H54 (cell line): ENCODE measurements around the gene KIAA0753.

Source experiments
- DNase-seq: peaks from one replicate; pipeline ENCODE4 v3.0.0; 2011; ENCODE audit warnings: low spot score, mixed read lengths; ENCODE audit not compliant: insufficient read length
- FAIRE-seq: peaks from 3 replicates; lab custom pipeline; 2011; peaks lifted over from hg19 to GRCh38; lab: Jason Lieb, UNC
- POLR2A ChIP-seq: IDR thresholded peaks from 2 replicates; pipeline ENCODE4 v1.6.1; 2011; ENCODE audit warnings: low read depth, mild to moderate bottlenecking, low read length

Gene KIAA0753

DNA sequence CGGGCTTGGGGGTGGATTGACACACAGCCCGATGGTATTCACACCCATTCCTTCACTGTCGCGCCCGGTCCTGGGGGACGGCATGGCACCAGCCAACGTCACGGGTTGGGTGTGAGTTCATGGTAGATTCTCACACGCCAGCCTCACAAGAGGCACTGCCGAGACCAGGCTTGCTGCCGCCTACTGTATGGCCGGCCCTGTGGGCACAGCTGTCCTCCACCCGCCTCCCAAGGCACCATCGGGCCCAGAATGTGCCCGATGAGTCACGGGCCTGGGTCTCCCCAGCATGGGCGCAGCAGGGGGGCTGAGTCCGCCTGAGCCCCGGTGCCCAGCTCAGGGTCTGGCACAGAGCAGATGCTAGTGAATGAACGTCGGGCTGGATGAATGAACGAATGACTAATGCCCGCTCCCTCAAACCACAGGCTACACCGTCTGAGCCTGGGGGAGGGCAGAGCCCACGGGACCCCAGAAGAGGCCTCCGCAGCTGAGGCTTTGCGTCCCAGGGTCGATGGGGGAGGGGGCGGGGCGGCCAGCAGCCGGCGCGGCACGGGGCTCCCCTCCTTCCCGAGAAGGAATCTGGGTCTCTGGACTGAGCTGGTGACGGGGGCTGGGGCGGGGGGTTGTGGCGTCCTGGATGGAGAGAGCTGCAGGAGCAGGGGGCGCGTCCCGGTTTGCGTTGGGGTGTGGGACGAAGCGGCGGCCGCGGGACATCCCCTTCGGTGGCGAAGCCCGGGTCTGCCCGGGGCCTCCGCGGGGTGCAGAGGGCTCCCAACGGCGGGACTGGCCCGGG lies 85.0 kb downstream of the KIAA0753 start:
- FAIRE-seq: peak; percentile 36

DNA sequence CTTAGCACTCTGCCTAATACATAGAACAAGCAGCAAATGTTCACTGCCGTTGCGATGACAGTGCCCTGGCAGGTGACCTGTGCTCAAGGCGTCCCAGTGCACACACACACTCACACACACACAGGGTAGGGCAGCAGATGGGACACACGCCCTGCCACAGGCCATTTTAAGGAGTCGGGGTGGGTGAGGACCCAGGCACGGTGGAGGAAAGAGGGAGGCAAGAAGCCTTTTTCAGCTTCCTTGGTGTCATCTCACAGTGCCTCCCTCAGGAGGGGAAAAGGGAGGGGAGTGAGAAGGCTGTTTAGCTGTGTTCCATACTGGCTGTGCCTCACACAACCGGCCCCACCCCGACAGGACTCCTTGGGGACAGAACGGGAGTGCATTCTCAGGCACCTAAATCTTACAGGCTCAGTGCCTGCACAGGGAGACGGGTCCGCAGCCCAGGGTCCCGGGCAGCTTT lies 85.6 kb downstream of the KIAA0753 start:
- FAIRE-seq (no peak), DNase-seq (no peak)
- no peak for TF ChIP-seq POLR2A

More for the DNA sequence above, 85.0 kb downstream of the KIAA0753 start:
- peak; percentile 86 for DNase-seq
- TF ChIP-seq POLR2A: no peak

DNA sequence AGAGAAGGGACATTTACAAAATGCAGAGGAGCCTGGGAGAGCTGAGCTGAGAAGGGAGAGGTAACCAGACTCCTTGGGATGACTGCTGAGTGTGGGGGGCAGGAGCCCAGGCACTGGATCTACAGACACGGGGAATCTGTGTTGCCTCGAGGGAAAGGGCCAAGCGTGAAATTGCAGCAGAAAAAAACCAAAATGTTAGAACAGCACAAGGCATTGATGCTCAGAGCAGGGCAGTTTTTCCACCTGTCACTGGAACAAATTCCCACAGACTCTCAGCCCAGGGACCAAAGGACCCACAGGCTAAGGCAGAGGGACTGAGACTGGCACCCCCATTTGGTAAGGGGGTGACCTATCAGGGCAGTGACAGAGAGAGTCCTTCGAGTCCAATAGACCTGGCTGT lies 86.2 kb downstream of the KIAA0753 start:
- FAIRE-seq: no peak

DNA sequence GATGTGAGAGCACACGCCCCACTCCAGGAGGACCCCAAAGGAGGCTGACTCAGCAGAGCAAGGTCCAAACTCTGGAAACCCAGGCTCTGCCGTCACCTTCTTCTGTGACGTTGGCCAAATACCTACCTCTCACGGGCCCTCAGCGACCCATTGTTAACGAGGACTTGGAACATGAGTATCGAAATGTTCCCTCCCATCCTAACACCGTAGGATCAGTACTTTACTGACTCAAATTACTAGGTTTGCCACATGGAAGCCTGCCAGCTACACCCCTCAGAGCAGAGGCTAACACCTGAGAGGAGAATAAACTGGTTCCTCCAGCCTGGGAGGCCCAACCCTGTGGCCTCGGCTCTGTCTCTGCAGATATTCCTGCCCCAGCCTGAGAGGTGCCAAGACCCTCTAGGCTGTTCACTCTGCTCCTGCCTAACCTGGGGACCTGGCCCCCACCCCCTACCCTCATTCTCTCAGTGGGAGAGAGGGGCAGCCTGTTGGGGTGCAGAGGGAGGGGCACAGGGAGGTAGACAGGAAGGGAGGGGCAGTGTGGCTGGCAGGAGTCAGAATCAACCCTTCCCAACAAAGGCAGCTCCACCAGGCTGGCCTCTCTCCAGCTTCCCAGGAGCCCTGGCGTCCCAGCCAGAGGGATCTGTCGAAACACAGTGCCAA lies 88.5 kb downstream of the KIAA0753 start:
- FAIRE-seq (no peak), DNase-seq (no peak)
- TF ChIP-seq POLR2A: no peak

More for the DNA sequence above, 86.2 kb downstream of the KIAA0753 start:
- no peak for TF ChIP-seq POLR2A
- no peak for DNase-seq

DNA sequence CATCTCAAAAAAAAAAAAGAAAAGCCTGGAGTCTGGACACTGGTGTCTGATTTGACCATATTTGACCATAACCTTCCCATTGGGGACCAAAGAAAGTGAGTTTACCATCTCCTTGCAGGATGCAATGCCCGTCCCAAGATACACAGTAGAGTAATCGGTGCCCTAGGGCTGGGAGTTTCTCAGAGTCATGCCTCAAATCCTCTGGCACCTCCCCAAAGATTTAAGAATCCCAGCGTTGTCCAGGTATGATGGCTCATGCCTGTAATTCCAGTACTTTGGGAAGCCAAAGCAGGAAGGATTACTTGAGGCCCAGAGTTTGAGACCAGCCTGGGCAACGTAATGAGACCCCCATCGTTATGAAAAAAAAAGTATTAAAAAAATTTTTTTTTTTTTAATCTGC lies 89.2 kb downstream of the KIAA0753 start:
- no peak for TF ChIP-seq POLR2A
- no peak for DNase-seq
- FAIRE-seq: no peak

DNA sequence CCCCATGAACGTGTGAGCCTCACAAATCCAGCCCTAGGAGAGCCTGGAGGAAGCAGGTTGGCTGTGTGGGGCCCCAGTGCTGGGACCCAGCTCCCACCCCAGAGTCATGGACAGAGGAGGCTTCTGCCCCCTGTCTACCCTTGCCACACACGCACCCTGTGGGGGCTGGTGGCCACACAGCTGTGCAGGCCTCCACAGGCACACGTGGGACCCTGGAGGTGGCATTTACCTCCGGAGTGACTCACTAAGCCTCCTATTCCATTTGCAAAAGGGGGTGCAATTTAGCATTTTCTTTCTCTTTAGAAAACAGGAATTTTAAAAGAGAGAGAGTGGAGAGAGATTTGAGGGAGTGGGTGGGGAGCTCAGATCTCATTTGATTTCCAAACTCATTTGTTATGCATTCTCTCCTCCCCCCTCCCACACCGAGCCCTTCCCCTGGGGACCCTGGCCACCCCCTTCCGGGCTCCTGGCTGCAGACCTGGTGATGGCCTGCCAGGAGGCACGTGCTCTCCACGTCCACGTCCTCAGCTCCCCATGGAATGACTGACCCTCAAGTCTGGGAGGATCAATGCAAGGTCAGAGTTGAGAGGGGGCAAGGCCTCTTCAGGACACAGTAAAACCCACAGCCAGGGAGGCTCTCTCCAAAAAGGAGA lies 91.0 kb downstream of the KIAA0753 start:
- no peak for FAIRE-seq
- no peak for TF ChIP-seq POLR2A
- DNase-seq: no peak

DNA sequence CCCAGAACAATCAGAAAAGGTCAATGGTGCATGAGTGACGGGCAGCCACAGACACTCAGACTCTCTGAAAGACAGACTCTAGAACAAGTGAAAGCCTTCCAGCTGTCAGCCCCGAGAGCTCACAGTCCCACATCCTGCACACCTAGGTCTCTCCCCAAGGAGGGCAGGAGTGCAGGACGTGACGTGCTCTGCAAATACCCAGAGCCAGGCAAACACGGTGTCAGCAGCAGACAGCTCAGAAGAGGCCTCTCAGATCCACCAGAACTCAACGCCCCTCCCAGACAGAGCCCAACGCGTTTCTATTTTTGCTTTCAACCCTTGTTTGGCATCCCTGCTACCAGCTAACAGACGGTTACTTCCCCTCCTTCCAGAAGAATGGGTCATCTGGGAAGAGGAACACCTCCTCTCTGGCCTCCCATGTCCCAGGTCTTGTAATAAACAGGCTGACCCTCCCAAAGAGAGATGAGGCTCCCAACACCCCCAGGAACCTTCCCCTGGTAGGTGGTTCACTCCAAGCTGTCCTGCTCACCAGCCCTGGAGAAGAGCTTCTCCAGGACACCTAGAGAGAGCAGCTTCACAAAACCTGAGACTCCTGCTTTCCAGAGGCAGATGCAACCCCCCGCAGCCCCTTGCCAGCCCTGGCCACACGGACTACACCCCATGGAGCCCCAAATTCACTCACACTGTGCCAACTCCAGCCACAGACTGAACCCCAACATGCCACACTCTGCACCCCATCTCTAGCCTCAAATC lies 91.8 kb downstream of the KIAA0753 start:
- no peak for TF ChIP-seq POLR2A
- DNase-seq (no peak), FAIRE-seq (no peak)

DNA sequence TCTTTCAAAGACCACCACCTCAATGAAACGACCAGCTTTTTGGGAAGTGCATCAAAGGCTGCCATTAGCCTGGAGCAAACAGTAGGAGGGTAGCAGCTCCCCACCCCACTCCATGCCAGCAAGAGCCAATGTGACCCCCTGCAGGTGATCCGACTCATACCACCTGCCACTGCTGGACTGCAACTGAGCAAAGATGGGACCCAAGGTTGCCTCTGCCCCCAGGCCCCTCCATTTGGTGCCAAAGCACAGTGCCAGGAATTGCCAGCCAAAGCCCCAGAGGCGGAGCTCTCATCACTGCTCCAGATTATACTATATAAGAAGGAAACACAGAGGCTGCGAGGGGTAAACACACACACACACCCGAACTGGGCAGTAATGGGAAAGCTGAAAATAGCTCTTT lies 92.5 kb downstream of the KIAA0753 start:
- DNase-seq (no peak), FAIRE-seq (no peak)
- TF ChIP-seq POLR2A: no peak

DNA sequence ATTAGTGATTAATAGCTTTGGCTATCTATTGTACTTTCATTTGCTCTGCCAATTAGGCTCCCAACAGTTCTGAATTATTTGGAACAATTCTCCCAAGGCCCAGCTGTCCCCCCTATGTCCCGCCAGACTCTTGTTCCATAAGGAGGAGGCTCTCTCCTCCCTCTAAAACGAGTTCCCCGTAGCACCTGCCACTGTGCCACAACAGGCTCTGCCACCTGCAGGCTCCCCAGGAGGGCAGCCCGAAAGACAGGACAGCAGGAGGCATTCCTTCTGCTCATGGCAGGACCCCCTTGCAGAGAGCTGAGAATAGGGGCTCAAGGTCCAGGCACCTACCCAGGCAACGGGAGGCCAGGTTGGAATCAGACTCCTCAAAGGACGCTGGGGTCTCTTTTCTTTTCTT lies 93.2 kb downstream of the KIAA0753 start:
- no peak for FAIRE-seq
- TF ChIP-seq POLR2A: no peak
- DNase-seq: no peak

DNA sequence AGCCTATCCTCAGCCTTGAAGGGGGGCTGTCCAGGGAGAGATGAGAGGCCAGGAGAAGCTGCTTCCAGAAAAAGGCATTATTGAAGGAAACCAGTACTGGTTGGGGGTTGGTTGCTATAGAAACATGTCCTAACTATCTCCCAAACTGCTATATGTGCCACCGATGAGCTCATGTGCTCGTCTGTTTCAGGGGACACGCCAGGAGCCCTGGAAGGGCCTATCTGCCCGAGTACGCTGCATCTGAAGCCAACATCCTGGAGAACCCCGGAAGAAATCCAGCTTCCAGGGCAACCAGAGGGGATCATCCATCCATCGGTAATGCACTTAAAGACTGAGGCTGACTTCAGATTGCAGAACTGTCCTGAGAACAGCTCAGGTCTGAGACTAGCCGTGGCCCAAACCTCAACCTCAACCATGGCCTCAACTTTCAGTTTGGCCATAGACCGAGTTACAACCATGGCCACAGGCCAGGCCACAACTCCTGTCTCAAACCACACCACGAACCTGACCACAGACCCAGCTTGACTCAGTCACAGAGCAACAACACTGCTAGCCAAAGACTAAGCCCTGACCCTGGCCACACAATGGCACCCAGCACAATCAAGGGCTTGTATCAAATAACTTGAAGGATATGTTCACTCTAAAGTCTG lies 94.3 kb downstream of the KIAA0753 start:
- no peak for DNase-seq
- FAIRE-seq: peak; percentile 75
- no peak for TF ChIP-seq POLR2A

DNA sequence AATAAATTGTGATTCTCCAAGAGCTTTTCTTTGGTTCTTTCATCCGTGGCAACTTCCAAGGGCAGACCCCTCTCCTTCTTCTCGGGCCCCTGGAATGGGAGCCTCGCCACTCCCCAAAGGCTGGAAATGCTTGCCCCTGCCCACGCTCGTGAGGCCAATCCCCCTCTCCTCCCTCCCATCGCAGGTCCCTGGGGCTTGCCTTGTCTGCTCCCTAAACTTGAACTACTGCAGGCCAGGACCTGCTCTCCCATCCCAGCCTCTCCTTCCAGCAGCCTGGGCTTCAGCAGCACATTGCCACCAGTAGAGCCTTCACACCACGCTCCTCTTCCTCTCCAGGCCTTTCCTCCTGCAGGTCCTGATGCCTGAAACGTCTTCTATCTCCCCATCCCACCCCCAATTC lies 95.2 kb downstream of the KIAA0753 start:
- no peak for DNase-seq
- no peak for FAIRE-seq
- no peak for TF ChIP-seq POLR2A

DNA sequence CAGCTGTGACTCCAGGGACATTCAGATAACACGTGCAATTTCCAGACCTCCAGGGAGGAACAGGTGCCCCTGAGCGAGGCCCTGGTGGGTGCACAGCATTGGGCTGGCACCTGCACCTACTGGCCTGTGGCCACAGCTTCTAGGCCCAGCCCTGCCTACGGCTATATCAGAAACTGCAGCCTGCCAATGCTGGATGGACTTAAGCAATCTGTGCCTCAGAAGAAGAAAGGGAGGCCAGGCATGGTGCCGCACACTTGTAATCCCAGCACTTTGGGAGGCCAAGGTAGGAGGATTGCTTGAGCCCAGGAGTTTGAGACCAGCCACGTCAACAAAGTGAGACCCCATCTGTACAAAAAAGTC lies 96.5 kb downstream of the KIAA0753 start:
- no peak for TF ChIP-seq POLR2A
- DNase-seq (no peak), FAIRE-seq (no peak)
